HUES48 (cell line): ENCODE measurements around the gene PLEKHH1.

ENCODE experiments used
- H3K27ac ChIP-seq: one replicate; pipeline ENCODE4 v1.7.0; 2013; ENCODE audit warnings: low read depth, low read length, inconsistent platforms
- H3K27me3 ChIP-seq: 2 replicates; pipeline ENCODE4 v1.6.1; 2013; ENCODE audit warnings: mild to moderate bottlenecking, low read length; ENCODE audit not compliant: control insufficient read depth, insufficient read depth
- H3K36me3 ChIP-seq: 2 replicates; pipeline ENCODE4 v1.6.1; 2013; ENCODE audit warnings: low read length; ENCODE audit not compliant: control insufficient read depth, insufficient read depth
- H3K4me1 ChIP-seq: 2 replicates; pipeline ENCODE4 v1.6.1; 2013; ENCODE audit warnings: mild to moderate bottlenecking, low read length; ENCODE audit not compliant: control insufficient read depth, insufficient read depth
- H3K4me3 ChIP-seq: 2 replicates; pipeline ENCODE4 v1.5.1; 2013; ENCODE audit warnings: mild to moderate bottlenecking, low read depth, low read length
- H3K9ac ChIP-seq: 2 replicates; pipeline ENCODE4 v1.6.1; 2013; ENCODE audit warnings: mild to moderate bottlenecking, low read depth, low read length, moderate library complexity
- H3K9me3 ChIP-seq: 2 replicates; pipeline ENCODE4 v1.6.1; 2013; ENCODE audit warnings: low read length; ENCODE audit not compliant: control insufficient read depth, insufficient read depth

The PLEKHH1 gene

DNA sequence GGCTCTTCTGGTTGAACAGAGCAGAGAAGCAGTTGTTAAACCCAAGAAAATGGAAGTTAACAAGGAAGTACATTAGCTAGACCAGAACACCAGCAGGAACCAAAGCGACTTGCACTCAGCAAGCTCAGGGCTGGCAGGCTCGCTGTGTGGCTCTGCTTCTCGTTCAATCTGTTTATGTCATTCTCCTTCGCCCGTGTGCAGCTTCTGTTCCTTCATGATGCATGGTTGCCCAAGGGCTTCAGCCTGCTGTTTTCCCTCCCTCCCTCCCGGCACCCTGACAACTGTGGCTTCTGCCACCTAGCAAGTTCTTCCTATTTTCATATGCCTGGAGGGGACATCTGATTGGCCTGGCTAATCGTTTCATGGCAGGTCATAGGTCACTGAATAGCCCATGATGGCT lies 41.7 kb downstream of the PLEKHH1 start:
- H3K36me3 ChIP-seq: peaks cover 53% of the 10 kb centered on the region
- no peaks in the 10 kb centered on the region for H3K4me1 ChIP-seq
- H3K27me3 ChIP-seq: no peaks in the 10 kb centered on the region
- H3K9ac ChIP-seq: no peak overlapping the region
- no peak overlapping the region for H3K27ac ChIP-seq
- no peak overlapping the region for H3K4me3 ChIP-seq
- H3K9me3 ChIP-seq: no peaks in the 10 kb centered on the region

DNA sequence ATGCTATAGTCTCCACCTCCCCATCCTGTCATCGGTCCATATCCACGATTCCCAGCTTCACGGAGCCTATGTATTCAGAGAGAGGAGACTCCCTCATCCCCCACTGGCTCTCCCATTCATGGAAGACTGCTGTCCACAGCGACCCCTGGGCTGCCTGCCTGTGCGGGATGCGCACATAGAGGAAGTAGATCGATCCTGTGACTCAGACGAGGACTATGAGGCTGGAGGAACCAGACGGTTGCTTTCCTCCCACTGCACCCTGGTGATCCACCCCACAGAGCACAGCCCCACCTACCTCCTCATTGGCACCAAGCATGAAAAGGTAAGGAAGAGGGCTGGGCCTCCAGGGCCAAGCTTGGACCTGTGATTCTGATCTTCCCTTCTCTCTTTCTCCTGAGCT lies 42.6 kb downstream of the PLEKHH1 start:
- Histone ChIP-seq H3K27me3 (no peaks in the 10 kb centered on the region), H3K4me3 (no peak overlapping the region), H3K9ac (no peak overlapping the region), H3K9me3 (no peaks in the 10 kb centered on the region), H3K4me1 (no peaks in the 10 kb centered on the region), H3K36me3 (peaks cover 61% of the 10 kb centered on the region), H3K27ac (no peak overlapping the region)

DNA sequence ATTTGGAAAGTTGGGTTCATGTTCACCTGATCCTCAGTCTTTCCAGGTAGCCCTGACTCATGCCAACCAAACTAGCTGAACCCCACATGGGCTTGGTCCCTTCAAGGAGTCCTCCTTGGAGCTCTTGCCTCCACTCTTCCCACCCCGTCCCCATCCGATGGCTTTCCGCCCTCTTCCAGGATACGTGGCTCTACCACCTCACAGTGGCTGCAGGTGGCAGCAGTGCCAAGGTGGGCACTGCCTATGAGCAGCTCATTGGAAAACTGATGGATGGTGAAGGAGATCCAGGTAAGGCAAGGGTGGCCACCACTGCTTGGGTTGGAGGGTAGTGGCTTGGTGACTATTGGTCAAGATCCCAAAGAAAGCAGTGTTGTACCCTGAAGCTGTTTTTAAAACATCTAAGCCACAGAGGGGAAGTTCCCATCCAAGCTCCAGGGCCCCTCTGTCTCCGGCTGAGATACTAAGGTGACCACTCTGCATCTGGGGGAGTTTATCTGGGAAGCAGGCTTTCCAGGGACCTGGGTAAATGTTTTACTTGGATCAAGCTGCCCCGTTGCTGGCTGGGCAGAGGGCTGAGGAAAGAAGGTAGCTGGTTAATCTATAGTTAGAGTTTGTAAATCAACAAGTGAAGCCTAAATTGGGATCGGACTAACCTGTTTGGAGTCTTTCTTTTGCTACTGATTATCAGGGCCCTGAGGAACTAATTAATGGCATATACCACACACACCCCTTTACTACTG lies 43.3 kb downstream of the PLEKHH1 start:
- peaks cover 66% of the 10 kb centered on the region for H3K36me3 ChIP-seq
- H3K9me3 ChIP-seq: no peaks in the 10 kb centered on the region
- no peak overlapping the region for H3K27ac ChIP-seq
- no peaks in the 10 kb centered on the region for H3K4me1 ChIP-seq
- no peak overlapping the region for H3K9ac ChIP-seq
- H3K4me3 ChIP-seq: no peak overlapping the region
- H3K27me3 ChIP-seq: no peaks in the 10 kb centered on the region

DNA sequence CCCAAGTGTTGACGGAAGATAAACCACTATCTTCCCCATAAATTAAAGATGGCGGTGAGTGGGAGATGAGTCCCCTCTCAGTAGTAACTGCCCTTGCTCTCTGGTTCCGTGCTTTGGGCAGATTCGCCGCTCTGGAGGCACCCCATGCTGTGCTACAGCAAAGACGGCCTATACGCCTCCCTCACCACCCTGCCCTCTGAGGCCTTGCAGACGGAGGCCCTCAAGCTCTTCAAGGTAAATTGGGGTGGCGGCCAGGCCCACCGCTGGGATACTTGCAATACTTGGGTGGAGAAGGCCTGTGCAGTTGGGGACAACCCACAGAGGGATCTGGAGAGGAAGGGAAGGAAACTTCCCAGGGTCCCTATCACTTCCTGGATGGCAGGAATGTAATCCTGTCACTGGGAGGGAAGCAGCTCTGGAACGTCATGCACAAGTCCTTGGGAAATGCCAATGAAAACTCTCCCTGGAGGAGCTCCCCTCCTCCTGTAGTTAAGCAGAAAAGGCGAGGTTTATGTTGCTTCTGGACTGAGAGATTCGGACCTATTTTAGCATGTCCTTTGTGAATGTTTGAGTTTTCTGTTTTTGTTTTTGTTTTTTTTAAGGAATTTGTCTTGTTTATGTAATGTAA lies 44.2 kb downstream of the PLEKHH1 start:
- Histone ChIP-seq H3K9ac (no peak overlapping the region), H3K27ac (no peak overlapping the region), H3K4me3 (no peak overlapping the region), H3K36me3 (peaks cover 71% of the 10 kb centered on the region), H3K9me3 (no peaks in the 10 kb centered on the region), H3K27me3 (no peaks in the 10 kb centered on the region), H3K4me1 (no peaks in the 10 kb centered on the region)

DNA sequence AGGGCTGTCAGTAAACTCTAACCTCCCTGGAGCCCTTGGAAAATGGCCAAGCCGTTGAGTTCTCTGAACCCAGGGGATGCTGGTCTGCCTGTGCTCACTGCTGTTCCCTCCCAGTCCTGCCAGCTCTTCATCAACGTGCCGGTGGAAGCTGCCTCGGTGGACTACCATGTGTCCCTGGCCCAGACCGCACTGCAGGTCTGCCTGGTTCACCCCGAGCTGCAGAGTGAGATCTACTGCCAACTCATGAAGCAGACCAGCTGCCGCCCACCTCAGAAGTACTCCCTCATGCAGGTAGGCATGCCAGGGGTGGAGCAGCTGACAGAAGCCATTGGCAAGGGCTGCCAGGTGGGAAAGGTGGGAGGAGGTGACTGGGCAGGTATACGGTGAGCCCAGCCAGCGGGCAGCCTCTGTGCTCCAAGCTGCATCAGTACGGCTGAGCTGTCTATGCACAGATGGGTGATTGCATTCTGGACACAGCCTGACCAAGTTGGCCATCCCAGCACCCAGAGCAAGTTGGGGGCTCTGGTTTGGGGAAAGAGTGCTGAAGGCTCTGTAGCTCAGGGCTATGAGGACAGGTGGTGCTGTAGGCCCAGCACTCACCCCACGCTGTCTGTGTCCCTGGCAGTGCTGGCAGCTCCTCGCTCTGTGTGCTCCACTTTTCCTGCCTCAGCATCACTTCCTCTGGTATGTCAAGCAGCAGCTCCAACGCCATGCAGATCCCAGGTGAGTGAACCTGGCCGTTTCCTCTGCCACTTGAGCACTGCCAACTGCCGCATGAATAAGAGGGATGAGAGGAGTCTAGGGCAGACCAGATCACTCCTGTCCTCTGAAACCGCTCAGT lies 45.0 kb downstream of the PLEKHH1 start:
- no peaks in the 10 kb centered on the region for H3K27me3 ChIP-seq
- H3K4me1 ChIP-seq: no peaks in the 10 kb centered on the region
- peaks cover 72% of the 10 kb centered on the region for H3K36me3 ChIP-seq
- H3K9ac ChIP-seq: no peak overlapping the region
- no peak overlapping the region for H3K4me3 ChIP-seq
- H3K27ac ChIP-seq: no peak overlapping the region
- no peaks in the 10 kb centered on the region for H3K9me3 ChIP-seq

DNA sequence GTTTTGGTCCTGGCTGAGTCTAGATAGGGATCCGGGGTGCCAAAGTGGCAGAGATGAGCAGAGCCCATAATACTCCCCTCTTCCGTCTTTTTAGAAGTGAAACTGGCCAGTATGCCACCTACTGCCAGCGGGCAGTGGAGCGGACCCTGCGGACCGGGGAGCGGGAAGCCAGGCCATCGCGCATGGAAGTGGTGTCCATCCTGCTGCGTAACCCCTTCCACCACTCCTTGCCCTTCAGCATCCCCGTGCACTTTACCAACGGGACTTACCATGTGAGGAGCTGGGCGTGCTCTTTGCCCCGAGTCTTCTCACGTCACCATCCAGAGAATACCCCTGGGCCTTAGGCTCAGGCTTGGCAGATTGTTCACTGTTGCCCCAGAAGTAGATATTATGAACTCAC lies 46.0 kb downstream of the PLEKHH1 start:
- no peak overlapping the region for H3K9ac ChIP-seq
- peaks cover 70% of the 10 kb centered on the region for H3K36me3 ChIP-seq
- no peaks in the 10 kb centered on the region for H3K4me1 ChIP-seq
- H3K9me3 ChIP-seq: no peaks in the 10 kb centered on the region
- H3K4me3 ChIP-seq: no peak overlapping the region
- no peak overlapping the region for H3K27ac ChIP-seq
- no peaks in the 10 kb centered on the region for H3K27me3 ChIP-seq

DNA sequence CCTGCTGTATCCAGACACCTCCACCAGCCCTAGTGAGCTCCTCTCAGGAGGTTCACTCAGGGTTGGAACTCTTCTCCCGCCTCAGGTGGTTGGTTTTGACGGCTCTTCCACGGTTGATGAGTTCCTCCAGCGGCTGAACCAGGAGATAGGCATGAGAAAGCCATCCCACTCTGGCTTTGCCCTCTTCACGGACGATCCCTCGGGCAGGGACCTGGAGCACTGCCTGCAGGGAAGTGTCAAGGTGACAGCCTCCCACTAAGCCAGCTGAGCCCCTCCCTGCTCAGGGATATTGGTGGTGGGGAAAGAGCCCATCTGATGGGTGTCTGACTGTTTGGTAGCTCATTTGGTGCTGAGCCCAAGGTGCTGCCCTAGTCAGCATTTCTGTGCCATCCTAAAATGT lies 46.5 kb downstream of the PLEKHH1 start:
- peaks cover 66% of the 10 kb centered on the region for H3K36me3 ChIP-seq
- no peaks in the 10 kb centered on the region for H3K4me1 ChIP-seq
- H3K27me3 ChIP-seq: no peaks in the 10 kb centered on the region
- no peak overlapping the region for H3K4me3 ChIP-seq
- no peaks in the 10 kb centered on the region for H3K9me3 ChIP-seq
- H3K9ac ChIP-seq: no peak overlapping the region
- no peak overlapping the region for H3K27ac ChIP-seq

DNA sequence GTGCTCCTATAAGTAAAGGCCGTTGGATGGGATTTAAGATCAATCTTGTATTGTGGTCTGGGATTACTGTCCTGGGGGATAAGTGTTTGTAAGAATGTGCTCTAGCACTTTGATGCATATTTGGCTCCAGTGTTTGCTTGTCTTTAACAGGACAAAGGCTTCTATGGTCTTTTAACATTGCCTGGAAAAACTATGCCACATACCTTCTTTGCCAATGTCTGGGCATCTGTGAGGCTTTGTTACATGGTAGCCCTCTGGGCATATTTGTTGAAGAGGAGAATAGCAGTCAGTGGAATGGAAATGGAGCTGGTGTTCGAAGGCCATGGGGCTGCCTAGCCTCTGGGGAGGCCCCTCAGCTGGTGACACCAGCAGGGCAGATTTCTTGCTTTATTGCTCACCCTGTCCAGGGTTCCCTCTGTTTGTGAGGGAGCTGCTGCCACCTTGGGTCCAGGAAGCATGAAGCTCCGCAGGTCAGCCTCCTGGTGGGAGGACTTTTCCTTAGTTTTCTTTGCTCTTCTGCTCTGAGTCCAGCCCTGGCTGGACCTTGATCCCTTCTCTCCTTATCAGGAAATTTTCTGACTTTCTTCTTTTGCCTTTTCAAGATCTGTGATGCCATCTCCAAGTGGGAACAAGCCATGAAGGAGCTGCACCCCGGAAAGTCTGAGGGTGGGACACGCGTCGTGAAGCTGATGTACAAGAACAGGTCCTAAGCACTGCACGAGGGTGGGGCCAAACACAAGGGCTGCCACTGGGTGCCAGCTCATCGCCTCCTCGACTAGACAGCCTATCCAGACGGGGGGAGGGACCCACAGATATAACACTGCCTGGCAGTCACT lies 47.5 kb downstream of the PLEKHH1 start:
- Histone ChIP-seq H3K9me3 (no peaks in the 10 kb centered on the region), H3K36me3 (peaks cover 65% of the 10 kb centered on the region), H3K9ac (no peak overlapping the region), H3K4me3 (no peak overlapping the region), H3K4me1 (no peaks in the 10 kb centered on the region), H3K27me3 (no peaks in the 10 kb centered on the region), H3K27ac (no peak overlapping the region)

DNA sequence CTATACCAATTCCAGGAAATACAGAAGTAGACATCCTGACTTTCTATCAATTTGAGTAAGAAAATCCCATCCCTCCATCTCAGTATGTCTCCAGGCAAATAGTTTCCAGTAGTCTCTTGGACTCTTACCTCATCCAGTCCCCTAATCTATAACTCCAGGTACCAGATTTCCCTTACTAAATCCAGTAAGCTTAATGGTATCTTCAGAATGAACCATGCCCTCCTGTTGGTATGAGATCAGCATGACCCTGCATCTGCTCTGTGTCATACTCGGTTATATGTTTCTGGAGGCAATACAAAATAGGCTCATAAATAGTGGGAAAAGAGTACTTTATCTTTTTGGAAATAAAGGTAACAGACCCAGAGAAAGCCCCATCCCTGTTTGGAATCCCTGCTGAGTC lies 48.6 kb downstream of the PLEKHH1 start:
- H3K36me3 ChIP-seq: peaks cover 65% of the 10 kb centered on the region

DNA sequence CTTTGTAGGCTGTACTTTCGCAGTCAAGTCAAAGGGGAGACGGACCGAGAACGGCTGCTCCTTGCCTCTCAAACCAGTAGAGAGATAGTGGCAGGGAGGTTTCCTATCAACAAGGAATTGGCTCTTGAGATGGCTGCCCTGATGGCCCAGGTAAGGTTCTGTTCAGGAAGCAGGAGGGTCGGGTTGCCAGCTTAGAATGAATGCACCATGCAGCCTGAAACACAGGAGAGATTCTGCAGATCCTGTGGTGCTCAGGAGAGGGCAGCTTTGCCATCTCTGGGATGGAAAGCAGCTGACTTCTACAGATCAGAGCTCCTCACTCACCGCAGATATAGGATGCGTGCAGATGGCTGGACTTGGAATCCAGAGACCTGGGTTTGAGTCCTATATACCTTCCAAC lies 49.0 kb downstream of the PLEKHH1 start:
- no peaks in the 10 kb centered on the region for H3K9me3 ChIP-seq
- H3K27ac ChIP-seq: no peak overlapping the region
- H3K4me3 ChIP-seq: no peak overlapping the region
- no peak overlapping the region for H3K9ac ChIP-seq
- H3K4me1 ChIP-seq: no peaks in the 10 kb centered on the region
- H3K36me3 ChIP-seq: peaks cover 65% of the 10 kb centered on the region
- no peaks in the 10 kb centered on the region for H3K27me3 ChIP-seq

More for the DNA sequence above, 48.6 kb downstream of the PLEKHH1 start:
- Histone ChIP-seq H3K9ac (no peak overlapping the region), H3K27ac (no peak overlapping the region), H3K9me3 (no peaks in the 10 kb centered on the region), H3K4me1 (no peaks in the 10 kb centered on the region), H3K4me3 (no peak overlapping the region), H3K27me3 (no peaks in the 10 kb centered on the region)
